Sigmoid colon (tissue), 7 donors: ENCODE results near the gene LIMS2. TPM values are rescaled to one million over a fixed set of nuclear protein-coding genes. Genes with fewer than 3 reads are reported as not detected.

ENCODE experiments used
- DNase-seq: peaks from one replicate; pipeline ENCODE4 v3.0.0-alpha.2; 2019
- H3K27ac ChIP-seq, 4 donors: fragments of 200-600 bp; sonication (generic); one replicate each; pipeline ENCODE4 v1.5.1; 2016 to 2019; ENCODE audit warnings: mild to moderate bottlenecking in 1 of 4
- H3K27me3 ChIP-seq, 3 donors: fragments of 200-600 bp; sonication (generic); one replicate each; pipeline ENCODE4 v1.5.1; 2019; ENCODE audit warnings: mild to moderate bottlenecking in 1 of 3
- H3K36me3 ChIP-seq, 4 donors: fragments of 200-600 bp; sonication (generic); one replicate each; pipeline ENCODE4 v1.5.1; 2016 to 2019
- H3K4me1 ChIP-seq, 4 donors: fragments of 200-600 bp; sonication (generic); one replicate each; pipeline ENCODE4 v1.5.1; 2017 to 2019
- H3K4me3 ChIP-seq, 4 donors: fragments of 200-600 bp; sonication (generic); one replicate each; pipeline ENCODE4 v1.5.1; 2017 to 2019; ENCODE audit warnings: mild to moderate bottlenecking in 2 of 4, moderate library complexity in 1 of 4
- H3K9me3 ChIP-seq, 4 donors: fragments of 200-600 bp in 3 of 4; sonication (generic) in 3 of 4; one replicate each; pipeline versions ENCODE4 v1.5.1 to v1.6.1; 2013 to 2019
- EP300 ChIP-seq, 4 donors: sonication (generic); formaldehyde crosslinking; IDR thresholded peaks; one replicate each; pipeline ENCODE4 v1.6.1; 2017; ENCODE audit warnings: antibody characterized with exemption in 4 of 4
- POLR2A ChIP-seq, 2 donors: fragments of 450-650 bp; IDR thresholded peaks; one replicate each; pipeline ENCODE4 v1.6.1; 2016; ENCODE audit warnings: antibody characterized with exemption in 2 of 2, mild to moderate bottlenecking in 2 of 2, moderate library complexity in 2 of 2
- POLR2AphosphoS5 ChIP-seq, 4 donors: sonication (generic); formaldehyde crosslinking; IDR thresholded peaks; one replicate each; pipeline ENCODE4 v1.6.1; 2017; ENCODE audit warnings: antibody characterized with exemption in 4 of 4
- WGBS, 2 donors: extraction: QIAGEN DNeasy Blood & Tissue Kit; methylation state at CpG; one replicate each; pipeline ENCODE4 v1.1.7; 2013; 5-methylcytosine and 5-hydroxymethylcytosine counted together
- intact Hi-C: fragments of 100-400 bp; cut with DNase I; formaldehyde crosslinking; loops from one replicate; pipeline ENCODE4 v1.15.1; 2023
- polyA plus RNA-seq, 3 donors: library from polyadenylated mRNA; stranded (reverse); fragments of 200-250 nt; gene quantifications; one replicate each; pipeline ENCODE4 v1.2.3, GENCODE V29; 2013
- total RNA-seq, 4 donors: library from RNA; depleted of rRNA; stranded (reverse); fragments of >200 nt; gene quantifications; one replicate each; pipeline ENCODE4 v1.1.0, GENCODE V29; 2016
- TF ChIP-seq, protein P1 (sequence below), 4 experiments: fragments of 450-650 bp in 3 of 4; fragments of 200-600 bp in 1 of 4; IDR thresholded peaks; one replicate each; pipeline ENCODE4 v1.5.1; 2016 to 2019; ENCODE audit warnings: antibody characterized with exemption in 4 of 4, mild to moderate bottlenecking in 3 of 4, moderate library complexity in 2 of 4
- donor health status: healthy with polysubstance abuse.
- donor health status: Bipolar disorder and iron deficiency.
- donor health status: healthy.

Gene LIMS2
- total and polyA plus RNA-seq, 7 donors: 3.2 to 357 (median 125) TPM

DNA sequence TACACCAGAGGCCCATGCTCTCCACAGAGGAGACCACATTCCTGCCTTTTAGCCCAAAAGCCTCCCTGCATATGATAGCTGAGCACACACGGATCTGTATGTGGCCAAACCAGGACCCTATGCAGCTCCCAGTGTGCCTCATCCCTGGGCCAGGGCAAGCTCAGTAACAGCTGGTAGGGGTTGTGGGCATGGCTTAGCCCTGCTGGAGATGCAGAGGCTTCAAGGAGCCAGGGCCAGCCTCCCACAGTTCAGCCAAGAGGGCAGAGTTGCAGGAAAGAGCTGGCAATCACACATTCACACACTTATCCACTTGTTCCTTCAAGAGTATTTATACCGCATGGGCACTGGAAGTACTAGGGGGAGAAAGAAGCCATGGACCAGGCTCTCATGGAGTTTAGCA is 1.6 kb upstream of the LIMS2 start:
- Histone ChIP-seq H3K9me3 (no peaks in the 10 kb centered on the region), H3K4me3 (no peak overlapping the region), H3K4me1 (peaks cover 0 to 73% (median 55%) of the 10 kb centered on the region in 4 donors), H3K27me3 (no peaks in the 10 kb centered on the region), H3K36me3 (no peaks in the 10 kb centered on the region), H3K27ac (peak overlapping the region; percentile 96 to 97 (median 97))
- TF ChIP-seq, protein P1, sequence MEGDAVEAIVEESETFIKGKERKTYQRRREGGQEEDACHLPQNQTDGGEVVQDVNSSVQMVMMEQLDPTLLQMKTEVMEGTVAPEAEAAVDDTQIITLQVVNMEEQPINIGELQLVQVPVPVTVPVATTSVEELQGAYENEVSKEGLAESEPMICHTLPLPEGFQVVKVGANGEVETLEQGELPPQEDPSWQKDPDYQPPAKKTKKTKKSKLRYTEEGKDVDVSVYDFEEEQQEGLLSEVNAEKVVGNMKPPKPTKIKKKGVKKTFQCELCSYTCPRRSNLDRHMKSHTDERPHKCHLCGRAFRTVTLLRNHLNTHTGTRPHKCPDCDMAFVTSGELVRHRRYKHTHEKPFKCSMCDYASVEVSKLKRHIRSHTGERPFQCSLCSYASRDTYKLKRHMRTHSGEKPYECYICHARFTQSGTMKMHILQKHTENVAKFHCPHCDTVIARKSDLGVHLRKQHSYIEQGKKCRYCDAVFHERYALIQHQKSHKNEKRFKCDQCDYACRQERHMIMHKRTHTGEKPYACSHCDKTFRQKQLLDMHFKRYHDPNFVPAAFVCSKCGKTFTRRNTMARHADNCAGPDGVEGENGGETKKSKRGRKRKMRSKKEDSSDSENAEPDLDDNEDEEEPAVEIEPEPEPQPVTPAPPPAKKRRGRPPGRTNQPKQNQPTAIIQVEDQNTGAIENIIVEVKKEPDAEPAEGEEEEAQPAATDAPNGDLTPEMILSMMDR (IDR thresholded peaks at IDR 0.05): no peak
- TF ChIP-seq POLR2AphosphoS5 (IDR thresholded peaks at IDR 0.05) (peak in 3 of 4 donors; percentile 20 to 61 (median 44)), EP300 (IDR thresholded peaks at IDR 0.05) (peak in 1 of 4 donors; percentile 49), POLR2A (IDR thresholded peaks at IDR 0.05) (no peak)
- DNase-seq: peak; percentile 89
- WGBS, 2 donors: 82 to 86% methylated on average over 2 of the region's 2 CpGs
- intact Hi-C loops: no loop called here

DNA sequence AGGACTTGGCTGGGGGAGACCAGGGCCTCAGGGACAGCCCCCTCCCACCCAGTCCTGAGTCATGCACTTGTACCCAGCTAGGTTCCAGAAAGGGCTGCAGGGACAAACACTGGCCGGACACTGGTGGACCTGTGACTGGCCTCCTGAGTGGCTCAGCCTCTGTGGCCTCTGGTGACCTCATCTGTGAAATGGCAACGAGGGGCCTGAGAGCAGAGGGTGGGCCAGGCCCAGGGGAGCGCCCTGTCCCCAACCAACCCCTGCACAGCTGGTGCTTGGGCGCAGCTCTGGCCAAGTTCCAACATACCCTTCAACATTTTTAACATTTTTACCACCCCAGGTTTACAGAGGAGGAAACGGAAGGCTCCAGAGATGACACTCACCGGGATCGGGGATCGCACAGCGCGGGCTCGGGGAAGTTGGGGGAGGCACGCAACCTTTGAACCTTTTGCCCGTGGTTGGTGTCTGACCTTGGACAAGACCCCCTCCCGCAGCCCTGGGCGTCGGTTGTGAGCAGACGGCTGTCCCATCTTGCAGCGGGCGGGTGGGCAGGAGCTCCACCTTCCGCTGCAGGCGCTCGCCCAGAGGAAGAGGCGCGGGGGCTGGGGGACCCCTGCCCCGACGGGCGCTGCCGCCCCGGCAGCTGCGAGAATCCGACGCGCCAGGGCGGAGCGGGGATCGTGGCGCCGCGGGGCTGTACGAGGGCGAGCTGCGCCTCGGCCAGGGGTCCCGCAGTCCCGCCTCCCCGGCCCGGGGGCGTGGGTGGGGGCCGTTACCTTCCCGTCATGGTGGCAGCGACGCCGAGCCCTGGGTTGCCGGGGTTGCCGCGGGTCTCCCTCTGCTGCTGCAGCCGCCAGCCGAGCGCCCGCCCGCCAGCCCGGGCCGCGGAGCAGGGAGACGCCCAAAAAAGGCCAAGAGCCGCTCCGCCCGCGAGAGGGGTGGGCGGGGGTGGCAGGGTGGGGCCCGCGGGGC is 805 bp downstream of the LIMS2 start:
- Histone ChIP-seq H3K27me3 (no peaks in the 10 kb centered on the region), H3K36me3 (no peaks in the 10 kb centered on the region), H3K9me3 (no peaks in the 10 kb centered on the region), H3K27ac (peak overlapping the region; percentile 96 to 97 (median 97)), H3K4me1 (peaks cover 0 to 72% (median 55%) of the 10 kb centered on the region in 4 donors), H3K4me3 (peak overlapping the region; percentile 77 to 90 (median 84))
- TF ChIP-seq POLR2A (IDR thresholded peaks at IDR 0.05): peak in 1 of 2 donors; percentile 30
- TF ChIP-seq, protein P1 (IDR thresholded peaks at IDR 0.05): no peak
- TF ChIP-seq EP300 (IDR thresholded peaks at IDR 0.05): no peak
- TF ChIP-seq POLR2AphosphoS5 (IDR thresholded peaks at IDR 0.05): peak; percentile 37 to 57 (median 52)
- DNase-seq: peak; percentile 76
- intact Hi-C loops: loop anchor here (2.0 kb wide), 1 partner anchor 22 kb away; no protein-coding TSS in a partner anchor
- 2 to 6% methylated on average over 72 of the region's 72 CpGs for WGBS, 2 donors

DNA sequence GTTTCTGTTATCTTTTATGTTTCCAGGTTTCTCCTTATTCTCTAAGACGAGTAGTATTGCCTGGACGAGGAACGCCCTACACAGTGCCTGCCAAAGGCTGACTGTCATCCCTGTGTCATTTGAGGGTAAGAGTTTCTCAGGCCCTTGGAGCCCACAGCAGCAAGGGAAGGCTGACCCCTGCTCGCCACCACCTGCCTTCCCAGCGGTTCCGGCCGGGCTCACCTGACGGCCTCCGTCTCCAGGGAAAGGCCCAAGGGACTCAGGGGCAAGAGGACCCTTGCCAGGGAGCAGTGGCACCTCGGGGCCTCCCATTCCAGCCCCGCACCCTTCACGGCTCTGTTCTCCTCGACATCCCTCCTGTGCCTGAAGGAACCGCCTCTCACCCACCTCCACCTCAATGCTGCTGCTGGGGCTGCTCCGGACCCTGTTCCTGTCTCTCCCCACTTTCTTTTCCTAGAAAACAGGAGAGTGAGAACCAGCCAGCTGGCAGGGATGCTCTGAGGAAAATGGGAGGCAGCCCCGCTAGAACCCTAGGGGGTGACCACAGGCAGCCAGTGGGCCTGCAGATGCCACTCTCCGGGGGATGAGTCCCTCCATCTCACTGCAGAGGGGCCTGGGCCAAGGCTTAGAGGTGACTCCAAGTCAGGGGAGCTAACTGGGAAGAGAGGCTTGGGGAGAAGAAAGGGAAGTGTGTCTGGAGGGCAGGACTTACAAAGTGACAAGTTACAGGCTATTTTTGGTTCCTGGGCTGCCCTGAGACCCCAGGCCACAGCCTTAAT is 1.9 kb downstream of the LIMS2 start:
- TF ChIP-seq, protein P1 (IDR thresholded peaks at IDR 0.05): no peak
- TF ChIP-seq EP300 (IDR thresholded peaks at IDR 0.05) (no peak), POLR2AphosphoS5 (IDR thresholded peaks at IDR 0.05) (no peak), POLR2A (IDR thresholded peaks at IDR 0.05) (no peak)
- 82% methylated on average over 17 of the region's 17 CpGs for WGBS, 2 donors
- no peaks in the 10 kb centered on the region for H3K9me3 ChIP-seq
- peaks cover 0 to 75% (median 65%) of the 10 kb centered on the region in 4 donors for H3K4me1 ChIP-seq
- H3K36me3 ChIP-seq: no peaks in the 10 kb centered on the region
- no peaks in the 10 kb centered on the region for H3K27me3 ChIP-seq
- H3K27ac ChIP-seq: peak overlapping the region; percentile 96 to 97 (median 97)
- peak overlapping the region; percentile 77 to 90 (median 84) for H3K4me3 ChIP-seq
- DNase-seq: peak; percentile 69
- intact Hi-C loops: loop anchor here (2.0 kb wide), 1 partner anchor 21 kb away; no protein-coding TSS in a partner anchor

DNA sequence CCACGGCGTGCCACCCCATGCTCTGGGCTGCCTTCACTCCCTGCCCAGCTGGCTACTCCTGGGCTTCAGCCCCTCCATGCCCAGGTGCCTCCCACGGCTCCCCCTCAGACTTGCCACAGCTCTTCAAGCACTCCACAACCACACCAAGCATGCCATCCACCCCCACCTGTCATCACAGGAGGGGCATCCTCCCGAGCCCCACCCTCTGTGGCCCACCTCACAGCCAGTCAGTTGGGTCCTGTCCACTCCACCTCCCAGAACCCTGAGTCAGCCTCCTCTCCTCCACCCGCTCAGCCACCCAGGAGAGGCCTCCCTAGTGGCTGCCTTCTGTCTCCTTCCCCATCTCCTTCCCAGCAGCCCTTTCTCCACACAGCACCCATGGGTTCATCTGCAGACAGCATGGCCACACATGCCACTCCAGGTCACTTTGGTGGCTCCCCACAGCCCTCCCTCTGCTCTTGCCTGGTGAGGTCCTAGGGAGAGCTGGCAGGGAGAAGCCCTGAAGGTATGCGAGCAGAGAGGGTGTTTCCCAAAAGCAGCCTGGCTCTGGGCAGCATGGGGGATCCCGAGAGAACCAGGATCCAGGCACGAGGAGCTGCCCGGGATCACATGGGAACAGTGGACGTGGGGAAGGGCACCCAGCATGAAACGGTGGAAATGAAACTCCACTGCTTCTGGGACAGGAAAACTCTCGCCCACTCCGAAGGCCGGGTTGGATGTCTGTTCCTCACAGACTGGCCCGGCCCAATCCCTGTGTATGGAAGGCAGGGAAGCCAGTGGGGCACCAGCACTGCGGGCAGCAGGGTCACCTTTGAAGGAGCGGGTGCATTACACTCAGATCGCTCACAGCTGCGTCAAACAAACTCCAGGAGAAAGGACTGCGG is 2.7 kb downstream of the LIMS2 start:
- H3K36me3 ChIP-seq: peaks cover 0 to 6% (median 0%) of the 10 kb centered on the region in 4 donors
- H3K27me3 ChIP-seq: no peaks in the 10 kb centered on the region
- peak overlapping the region; percentile 77 to 90 (median 84) for H3K4me3 ChIP-seq
- DNase-seq: peak; percentile 72
- H3K4me1 ChIP-seq: peaks cover 0 to 80% (median 63%) of the 10 kb centered on the region in 4 donors
- TF ChIP-seq POLR2AphosphoS5 (IDR thresholded peaks at IDR 0.05): peak in 3 of 4 donors; percentile 24 to 58 (median 34)
- TF ChIP-seq POLR2A (IDR thresholded peaks at IDR 0.05): no peak
- TF ChIP-seq EP300 (IDR thresholded peaks at IDR 0.05): no peak
- TF ChIP-seq, protein P1 (IDR thresholded peaks at IDR 0.05): no peak
- WGBS, 2 donors: 74 to 81% methylated on average over 20 of the region's 20 CpGs
- no peaks in the 10 kb centered on the region for H3K9me3 ChIP-seq
- H3K27ac ChIP-seq: peak overlapping the region; percentile 96 to 97 (median 97)
- intact Hi-C loops: no loop called here
